H1 (cell line): Measurements from ENCODE around the gene FAM53A. TPM values are rescaled to one million over a fixed set of nuclear protein-coding genes. Genes with fewer than 3 reads are reported as not detected.

Experiments used
- CTCF ChIA-PET: fragments of 300-600 bp; sonication (Branson Sonifier 250); formaldehyde crosslinking; loops from one replicate; lab custom pipeline; 2021; ENCODE audit not compliant: partially characterized antibody; lab: Charles Lee
- POLR2A ChIA-PET: fragments of 300-600 bp; sonication (Branson Sonifier 250); formaldehyde crosslinking; loops from one replicate; lab custom pipeline; 2021; ENCODE audit warnings: inconsistent platforms; ENCODE audit not compliant: partially characterized antibody; lab: Charles Lee
- DNase-seq, 2 experiments: peaks; one replicate each; pipeline versions ENCODE4 v3.0.0 to v3.0.0-alpha.2; 2010 to 2022; ENCODE audit warnings: low spot score in 2 of 2, low read depth in 1 of 2, mixed read lengths in 1 of 2
- FAIRE-seq: peaks from 2 replicates; lab custom pipeline; 2011; peaks lifted over from hg19 to GRCh38; lab: Jason Lieb, UNC
- H2AFZ ChIP-seq: 2 replicates; pipeline ENCODE4 v1.8.1; 2012; ENCODE audit warnings: low read length, inconsistent platforms
- H2AK5ac ChIP-seq: 2 replicates; pipeline ENCODE4 v1.6.1; 2013; ENCODE audit warnings: low read depth, low read length
- H2BK120ac ChIP-seq: replicated peaks from 2 replicates; pipeline ENCODE3; 2013; ENCODE audit warnings: low read depth, low read length, inconsistent platforms
- H2BK12ac ChIP-seq: 2 replicates; pipeline ENCODE4 v1.6.1; 2013; ENCODE audit warnings: low read depth, low read length
- H2BK15ac ChIP-seq: 2 replicates; pipeline ENCODE4 v1.6.1; 2013; ENCODE audit warnings: low read length
- H2BK20ac ChIP-seq: 2 replicates; pipeline ENCODE4 v1.6.1; 2013; ENCODE audit warnings: low read length
- H2BK5ac ChIP-seq: 2 replicates; pipeline ENCODE4 v1.6.1; 2013; ENCODE audit warnings: low read depth, low read length
- H3K14ac ChIP-seq: 2 replicates; pipeline ENCODE4 v1.6.1; 2013; ENCODE audit warnings: inconsistent platforms; ENCODE audit not compliant: insufficient read length
- H3K18ac ChIP-seq: 2 replicates; pipeline ENCODE4 v1.6.1; 2013; ENCODE audit warnings: low read length; ENCODE audit errors: extremely low read depth
- H3K23ac ChIP-seq: 2 replicates; pipeline ENCODE4 v1.6.1; 2013; ENCODE audit warnings: inconsistent platforms; ENCODE audit not compliant: insufficient read length
- H3K23me2 ChIP-seq: 2 replicates; pipeline ENCODE4 v1.6.1; 2013; ENCODE audit warnings: low read depth, low read length
- H3K27ac ChIP-seq: 2 replicates; pipeline ENCODE4 v1.6.1; 2011; ENCODE audit warnings: low read depth, low read length, inconsistent platforms
- H3K27me3 ChIP-seq, 4 experiments: replicated peaks in 1 of 4; 1 replicate in 1 of 4; 2 replicates in 3 of 4; pipeline versions ENCODE4 v1.6.1 to v1.8.1; 2011 to 2013; ENCODE audit warnings: low read length in 3 of 4, mild to moderate bottlenecking in 3 of 4, inconsistent platforms in 2 of 4, mixed read lengths in 2 of 4, moderate library complexity in 1 of 4; ENCODE audit not compliant: control insufficient read depth in 3 of 4, insufficient read depth in 3 of 4; ENCODE audit errors: extremely low read depth in 1 of 4
- H3K36me3 ChIP-seq, 4 experiments: 2 replicates each; pipeline versions ENCODE4 v1.6.1 to v1.8.1; 2011 to 2013; ENCODE audit warnings: mild to moderate bottlenecking in 4 of 4, low read length in 3 of 4, moderate library complexity in 2 of 4, control low read depth in 1 of 4, inconsistent platforms in 1 of 4; ENCODE audit not compliant: insufficient read depth in 4 of 4, control insufficient read depth in 2 of 4
- H3K4ac ChIP-seq: replicated peaks from 2 replicates; pipeline ENCODE3; 2013; ENCODE audit warnings: low read length, low read depth, mixed read lengths, inconsistent platforms; ENCODE audit not compliant: insufficient read length
- H3K4me1 ChIP-seq, 4 experiments: replicated peaks in 1 of 4; 1 replicate in 1 of 4; 2 replicates in 3 of 4; pipeline versions ENCODE4 v1.6.1 to v1.8.1; 2011 to 2013; ENCODE audit warnings: low read length in 3 of 4, inconsistent platforms in 2 of 4, mixed read lengths in 1 of 4; ENCODE audit not compliant: insufficient read depth in 4 of 4, control insufficient read depth in 3 of 4
- H3K4me2 ChIP-seq, 2 experiments: 2 replicates each; pipeline versions ENCODE4 v1.6.1 to v1.8.1; 2011 to 2013; ENCODE audit warnings: low read depth in 2 of 2, low read length in 2 of 2, control low read depth in 1 of 2, inconsistent platforms in 1 of 2, mild to moderate bottlenecking in 1 of 2; ENCODE audit not compliant: insufficient read depth in 1 of 2
- H3K4me3 ChIP-seq, 4 experiments: fragments of 200-600, 300-600 bp in 1 of 4; sonication (generic), shearing (Covaris generic), sonication (Bioruptor Twin) in 1 of 4; 2 replicates each; pipeline versions ENCODE4 v1.5.1 to v1.8.1; 2011 to 2016; ENCODE audit warnings: low read length in 4 of 4, low read depth in 3 of 4, control low read depth in 2 of 4, inconsistent platforms in 2 of 4, mild to moderate bottlenecking in 2 of 4, mixed read lengths in 1 of 4, moderate library complexity in 1 of 4; ENCODE audit not compliant: insufficient read depth in 2 of 4; ENCODE audit errors: extremely low read depth in 1 of 4
- H3K56ac ChIP-seq: replicated peaks from 2 replicates; pipeline ENCODE3; 2013; ENCODE audit warnings: low read depth, mild to moderate bottlenecking, mixed read lengths, low read length, inconsistent platforms; ENCODE audit not compliant: insufficient read length
- H3K79me1 ChIP-seq: 2 replicates; pipeline ENCODE4 v1.6.1; 2013; ENCODE audit warnings: low read depth, low read length, control low read depth
- H3K79me2 ChIP-seq, 2 experiments: 2 replicates each; pipeline versions ENCODE4 v1.6.1 to v1.8.1; 2012 to 2013; ENCODE audit warnings: low read length in 2 of 2, mild to moderate bottlenecking in 2 of 2, inconsistent platforms in 1 of 2; ENCODE audit not compliant: insufficient read depth in 2 of 2, control insufficient read depth in 1 of 2
- H3K9ac ChIP-seq, 4 experiments: replicated peaks in 1 of 4; 1 replicate in 1 of 4; 2 replicates in 3 of 4; pipeline versions ENCODE4 v1.6.1 to v1.8.1; 2011 to 2013; ENCODE audit warnings: low read depth in 3 of 4, low read length in 3 of 4, control low read depth in 2 of 4, mild to moderate bottlenecking in 2 of 4, moderate library complexity in 2 of 4, inconsistent platforms in 1 of 4; ENCODE audit errors: extremely low read depth in 1 of 4
- H3K9me3 ChIP-seq, 2 experiments: 2 replicates each; pipeline versions ENCODE4 v1.6.1 to v1.8.1; 2012 to 2013; ENCODE audit warnings: mild to moderate bottlenecking in 2 of 2, moderate library complexity in 2 of 2, control low read depth in 1 of 2, inconsistent platforms in 1 of 2, low read depth in 1 of 2, low read length in 1 of 2, mixed read lengths in 1 of 2; ENCODE audit not compliant: insufficient read depth in 2 of 2
- H4K20me1 ChIP-seq, 2 experiments: replicated peaks in 1 of 2; 2 replicates each; pipeline versions ENCODE3 to v1.8.1; 2011 to 2013; ENCODE audit warnings: inconsistent platforms in 2 of 2, low read length in 2 of 2, mild to moderate bottlenecking in 1 of 2; ENCODE audit not compliant: insufficient read depth in 2 of 2, control insufficient read depth in 1 of 2
- H4K5ac ChIP-seq: 2 replicates; pipeline ENCODE4 v1.6.1; 2013; ENCODE audit warnings: low read length, low read depth, mixed read lengths, inconsistent platforms; ENCODE audit not compliant: insufficient read length
- H4K8ac ChIP-seq: 2 replicates; pipeline ENCODE4 v1.8.0; 2013; ENCODE audit warnings: mild to moderate bottlenecking, moderate library complexity, low read length, inconsistent platforms; ENCODE audit not compliant: insufficient read depth; ENCODE audit errors: extremely low read depth
- H4K91ac ChIP-seq: replicated peaks from 2 replicates; pipeline ENCODE3; 2013; ENCODE audit warnings: low read length, mixed read lengths, inconsistent platforms; ENCODE audit not compliant: insufficient read length
- BRCA1 ChIP-seq: IDR thresholded peaks from 2 replicates; pipeline ENCODE4 v1.6.1; 2012; ENCODE audit warnings: low read depth, low read length, improper control_type of control experiment
- CBX5 ChIP-seq: fragments of 300-800, 300-1000 bp; sonication (generic); IDR thresholded peaks from 2 replicates; pipeline ENCODE4 v1.7.1; 2016; ENCODE audit warnings: antibody characterized with exemption, low read length, low read depth
- CEBPB ChIP-seq: IDR thresholded peaks from 2 replicates; pipeline ENCODE4 v1.6.1; 2012; ENCODE audit warnings: low read depth, low read length
- CHD1 ChIP-seq: IDR thresholded peaks from 2 replicates; pipeline ENCODE4 v1.6.1; 2012; ENCODE audit warnings: low read depth, low read length, improper control_type of control experiment
- CREB1 ChIP-seq: IDR thresholded peaks from 2 replicates; pipeline ENCODE4 v1.6.1; 2012; ENCODE audit warnings: inconsistent platforms
- HDAC6 ChIP-seq: IDR thresholded peaks from one replicate; pipeline ENCODE4 v1.7.1; 2012; ENCODE audit warnings: low read depth, mild to moderate bottlenecking, inconsistent platforms, low read length, moderate library complexity
- JUN ChIP-seq: IDR thresholded peaks from 2 replicates; pipeline ENCODE4 v1.6.1; 2011; ENCODE audit warnings: low read depth, mild to moderate bottlenecking, improper control_type of control experiment, low read length
- PHF8 ChIP-seq: fragments of 200-600 bp; sonication (generic); conservative IDR thresholded peaks from 2 replicates; pipeline ENCODE4 v1.7.1; 2012; ENCODE audit warnings: low read depth, mild to moderate bottlenecking, inconsistent platforms, low read length, moderate library complexity
- POLR2AphosphoS5 ChIP-seq: IDR thresholded peaks from 2 replicates; pipeline ENCODE4 v1.6.1; 2011; ENCODE audit warnings: low read depth, low read length
- RFX5 ChIP-seq: IDR thresholded peaks from 2 replicates; pipeline ENCODE4 v1.6.1; 2011; ENCODE audit warnings: low read depth, low read length, improper control_type of control experiment, borderline replicate concordance
- SIN3A ChIP-seq, 2 experiments: IDR thresholded peaks in 1 of 2; conservative IDR thresholded peaks in 1 of 2; 2 replicates each; pipeline ENCODE4 v1.6.1; 2011 to 2012; ENCODE audit warnings: low read length in 2 of 2, improper control_type of control experiment in 1 of 2, low read depth in 1 of 2, mild to moderate bottlenecking in 1 of 2
- SRF ChIP-seq: IDR thresholded peaks from 2 replicates; pipeline ENCODE4 v1.6.1; 2011; ENCODE audit warnings: mild to moderate bottlenecking, low read depth, low read length, moderate library complexity
- USF2 ChIP-seq: IDR thresholded peaks from 2 replicates; pipeline ENCODE4 v1.6.1; 2011; ENCODE audit warnings: low read length, improper control_type of control experiment
- WGBS, 2 experiments: shearing (Covaris generic) in 1 of 2; methylation state at CpG; one replicate each; pipeline versions ENCODE4 v1.1.6 to v1.1.7; 2013 to 2015; ENCODE audit warnings: low lambda C conversion rate in 2 of 2, mixed read lengths in 2 of 2, inconsistent platforms in 1 of 2, low coverage in 1 of 2, missing lambda C conversion rate in 1 of 2; ENCODE audit not compliant: insufficient replicate concordance in 2 of 2, insufficient coverage in 1 of 2, insufficient read length in 1 of 2; ENCODE audit errors: extremely low coverage in 1 of 2, missing lambda C conversion rate in 1 of 2; 5-methylcytosine and 5-hydroxymethylcytosine counted together
- polyA plus RNA-seq, 7 experiments: library from polyadenylated mRNA; depleted of rRNA in 3 of 7; stranded (reverse) in 5 of 7; unstranded in 2 of 7; fragments of >200 nt in 5 of 7; fragments of 200-250 nt in 2 of 7; gene quantifications; 1 replicate in 5 of 7; 2 replicates in 1 of 7; 4 replicates in 1 of 7; pipeline versions ENCODE4 v1.2.1 to v1.2.3, GENCODE V29; 2011 to 2013; ENCODE audit warnings: missing spikeins in 2 of 7, mixed read lengths in 2 of 7
- total RNA-seq: library from RNA; stranded (reverse); fragmentation: NEBNext Ultra II Directional; extraction: Animal tissue kit (Norgen Biotek cat#: 25700); gene quantifications from 2 replicates; pipeline ENCODE4 v1.2.1, GENCODE V29; 2021

FAM53A gene
- total and polyA plus RNA-seq, 2 of the 8 experiments (the other 6 are each of a cell fraction or from before 2014, with no cell fraction given): 1.9 to 2.0 TPM

DNA sequence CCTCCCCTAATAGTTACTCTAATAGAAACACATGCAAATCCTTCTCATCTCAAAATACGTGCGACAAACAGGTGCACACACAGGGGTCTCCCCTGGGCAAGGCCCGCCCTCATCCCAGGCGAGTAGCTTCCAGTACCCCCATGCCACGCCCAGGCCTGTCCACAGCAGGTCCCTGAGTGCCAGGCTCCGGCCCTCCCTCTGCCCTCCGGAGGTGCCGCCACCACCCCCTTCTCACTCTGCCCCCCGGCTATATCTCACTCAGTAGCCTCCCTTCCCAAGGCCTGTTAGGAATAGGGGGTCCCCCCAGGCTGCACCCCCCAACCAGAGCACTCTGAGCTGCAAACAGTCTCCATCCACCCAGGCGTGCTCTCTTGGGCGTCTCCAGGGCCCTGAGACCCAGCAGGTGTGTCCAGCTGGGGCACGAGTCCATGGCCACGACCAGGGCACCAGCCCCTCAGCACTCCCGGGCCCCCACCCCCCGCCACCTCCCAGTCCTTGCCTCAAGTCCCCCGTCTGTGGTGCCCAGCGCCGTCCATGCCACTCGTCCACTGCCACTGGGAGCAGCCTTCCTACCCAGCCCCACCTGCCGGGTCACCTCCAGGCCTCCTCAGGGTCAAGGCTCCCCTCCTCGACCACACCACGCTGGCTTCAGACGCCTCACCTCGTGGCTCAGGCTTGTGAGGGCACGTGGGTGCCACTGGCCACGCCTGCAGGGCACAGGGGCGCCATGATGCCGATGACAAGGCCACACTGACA is 41.7 kb downstream of the FAM53A start:
- no peak overlapping the region for H2BK5ac ChIP-seq
- H3K23ac ChIP-seq: no peak overlapping the region
- 91% methylated on average over 28 of the region's 28 CpGs; no CpG with 5 or more reads in 1 of the 2 experiments for WGBS, 2 experiments
- H3K9me3 ChIP-seq: no peaks in the 10 kb centered on the region
- H3K27me3 ChIP-seq: no peaks in the 10 kb centered on the region
- no peak overlapping the region for H3K9ac ChIP-seq
- no peak overlapping the region for H4K91ac ChIP-seq
- H3K79me2 ChIP-seq: no peaks in the 10 kb centered on the region
- H2BK15ac ChIP-seq: no peak overlapping the region
- no peak overlapping the region for H3K4me3 ChIP-seq
- FAIRE-seq (no peak), DNase-seq (no peak)
- ChIA-PET POLR2A (no interaction called here), CTCF (interaction anchor here (0.5 to 4.6 kb wide), 7 partner anchors 13 to 332 kb away, joined by 3 to 23 read pairs (median 3); no protein-coding TSS in a partner anchor)
- H3K4ac ChIP-seq: no peak overlapping the region
- H3K23me2 ChIP-seq: no peaks in the 10 kb centered on the region
- no peak overlapping the region for H3K27ac ChIP-seq
- H4K20me1 ChIP-seq: no peaks in the 10 kb centered on the region
- H3K56ac ChIP-seq: no peak overlapping the region
- no peak overlapping the region for H2AFZ ChIP-seq
- peaks cover 0 to 7% (median 3%) of the 10 kb centered on the region in 4 experiments; a peak in 4 of 7 replicates for H3K4me1 ChIP-seq
- no peaks in the 10 kb centered on the region for H3K79me1 ChIP-seq
- H2BK12ac ChIP-seq: 0 out of 2 replicates have a peak overlapping the region, but pooled peaks have one; percentile 27
- H4K5ac ChIP-seq: no peak overlapping the region
- H3K14ac ChIP-seq: no peak overlapping the region
- no peak overlapping the region for H2BK120ac ChIP-seq
- no peak overlapping the region for H2BK20ac ChIP-seq
- no peak overlapping the region for H3K4me2 ChIP-seq
- no peak overlapping the region for H3K18ac ChIP-seq
- no peak overlapping the region for H2AK5ac ChIP-seq
- no peaks in the 10 kb centered on the region for H3K36me3 ChIP-seq
- H4K8ac ChIP-seq: no peak overlapping the region
- TF ChIP-seq JUN (no peak), USF2 (no peak), HDAC6 (no peak), CEBPB (no peak), CREB1 (no peak), SIN3A (conservative IDR thresholded peaks at IDR 0.05 in 1 of 2, IDR thresholded peaks at IDR 0.05 in 1 of 2; ENCODE audit: low read depth in 1 of 2, low read length in 2 of 2) (no peak), POLR2AphosphoS5 (no peak), CHD1 (no peak), PHF8 (no peak), RFX5 (no peak), BRCA1 (no peak), CBX5 (no peak), SRF (no peak)
